Inflammatory macrophage treated with lipopolysaccharide for 4 hours (primary cell): ENCODE results near the gene HINT3.
A peak's percentile ranks its signal among the peaks of the same experiment; 100 is the strongest.
"Not testable (repeated sequence)": the region's sequence is repeated elsewhere in the genome, so short reads cannot be mapped to it uniquely, and the experiment has no call there.

ENCODE experiments used
- DNase-seq: peaks from one replicate; pipeline ENCODE4 v3.0.0-alpha.2; 2020

HINT3 gene

GRCh38 chr6:125956506-125957390, at the start of gene HINT3:
TSS of gene HINT3 (plus strand) at chr6:125956770. CDS start at chr6:125956978, 208 bp downstream.
- DNase-seq = peak; percentile 99

- DNase-seq = peak; percentile 87
Measured at GRCh38 chr6:125910527-125910926, 46.0 kb upstream of the HINT3 start.

GRCh38 chr6:125911051-125911451, 45.5 kb upstream of the HINT3 start:
- peak; percentile 66 for DNase-seq

GRCh38 chr6:125912430-125912829, 44.1 kb upstream of the HINT3 start:
- not testable (repeated sequence) for DNase-seq

GRCh38 chr6:125913145-125913544, 43.4 kb upstream of the HINT3 start:
- no peak for DNase-seq

GRCh38 chr6:125913864-125914351, 42.7 kb upstream of the HINT3 start:
- DNase-seq = peak; percentile 88

- DNase-seq = no peak
Measured at GRCh38 chr6:125918230-125918629, 38.3 kb upstream of the HINT3 start.

GRCh38 chr6:125918681-125919566, 37.6 kb upstream of the HINT3 start:
- DNase-seq = peak; percentile 97

GRCh38 chr6:125919618-125920017, 37.0 kb upstream of the HINT3 start:
- no peak for DNase-seq

- no peak for DNase-seq
Measured at GRCh38 chr6:125922322-125922860, 34.2 kb upstream of the HINT3 start.

- no peak for DNase-seq
Measured at GRCh38 chr6:125923366-125923877, 33.1 kb upstream of the HINT3 start.

GRCh38 chr6:125924169-125924568, 32.4 kb upstream of the HINT3 start:
- no peak for DNase-seq

- no peak for DNase-seq
Measured at GRCh38 chr6:125924697-125925358, 31.7 kb upstream of the HINT3 start.

GRCh38 chr6:125926711-125927110, 29.9 kb upstream of the HINT3 start:
- no peak for DNase-seq

GRCh38 chr6:125927761-125928160, 28.8 kb upstream of the HINT3 start:
- no peak for DNase-seq

GRCh38 chr6:125930765-125931418, 25.7 kb upstream of the HINT3 start:
- no peak for DNase-seq

- no peak for DNase-seq
Measured at GRCh38 chr6:125931733-125932450, 24.7 kb upstream of the HINT3 start.

GRCh38 chr6:125932451-125932795, 24.1 kb upstream of the HINT3 start:
- DNase-seq = no peak

GRCh38 chr6:125935520-125935919, 21.1 kb upstream of the HINT3 start:
- not testable (repeated sequence) for DNase-seq

- no peak for DNase-seq
Measured at GRCh38 chr6:125939026-125939425, 17.5 kb upstream of the HINT3 start.

- no peak for DNase-seq
Measured at GRCh38 chr6:125939791-125940190, 16.8 kb upstream of the HINT3 start.
